ENCODE measurements around the gene LMBR1L. TPM values are rescaled to one million over a fixed set of nuclear protein-coding genes. Genes with fewer than 3 reads are reported as not detected.

The LMBR1L gene
- total and polyA plus RNA-seq, 5 donors, result 25.6 to 45.3 (median 31.6) TPM

GRCh38 chr12:49109641-49110463, 795 bp downstream of the LMBR1L start:
- Histone ChIP-seq H3K27ac (ENCODE audit: low read length) (peak overlapping the region; percentile 93), H3K27me3 (ENCODE audit: control insufficient read depth, insufficient read depth) (no peaks in the 10 kb centered on the region), H3K4me1 (ENCODE audit: control insufficient read depth, insufficient read depth, low read length) (peaks cover 11% of the 10 kb centered on the region), H3K9me3 (ENCODE audit: control insufficient read depth, low read length) (no peaks in the 10 kb centered on the region), H3K4me3 (ENCODE audit: low read length) (peak overlapping the region; percentile 87)
- intact Hi-C loops (cut with DNase I), result loop anchor here in 2 of 4 donors (10.0 kb wide), 2 partner anchors 45 to 125 kb away; partner anchors contain the start of genes KMT2D (in 2 of the 2) and RHEBL1 (in 2 of the 2)
- ATAC-seq, result peak; percentile 32 to 38
- 4% methylated on average over 33 of the region's 33 CpGs for WGBS
- DNase-seq, result peak in 2 of 3 donors; percentile 33 to 68

DNA sequence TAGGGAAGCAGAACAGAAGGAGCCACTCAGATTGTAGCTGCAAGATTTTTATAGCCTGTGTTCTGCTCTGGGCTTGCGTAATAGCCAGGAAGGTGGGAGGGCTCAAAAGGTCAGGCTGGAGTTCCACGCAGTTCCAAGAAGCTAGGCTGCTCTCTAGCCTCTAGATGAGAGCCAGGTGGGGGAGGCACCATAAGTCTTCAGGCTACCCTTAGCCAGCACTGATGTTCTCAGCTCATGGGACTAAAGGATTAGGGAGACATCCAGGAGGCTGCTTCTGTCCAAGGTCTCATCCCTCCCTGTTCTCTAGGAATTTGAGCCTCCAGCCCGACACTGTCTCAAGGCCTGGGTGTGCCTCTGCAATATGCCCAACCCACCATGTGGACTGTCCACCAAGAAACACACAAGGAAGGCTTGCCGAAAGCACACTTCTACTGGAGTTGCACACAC, 1.7 kb downstream of the LMBR1L start:
- peaks cover 17% of the 10 kb centered on the region for H3K4me1 ChIP-seq (ENCODE audit: control insufficient read depth, insufficient read depth, low read length)
- 4% methylated on average over 4 of the region's 4 CpGs for WGBS
- intact Hi-C loops (cut with DNase I), result loop anchor here in 1 of 4 donors (10.0 kb wide), 1 partner anchor 126 kb away; no protein-coding TSS in a partner anchor

DNA sequence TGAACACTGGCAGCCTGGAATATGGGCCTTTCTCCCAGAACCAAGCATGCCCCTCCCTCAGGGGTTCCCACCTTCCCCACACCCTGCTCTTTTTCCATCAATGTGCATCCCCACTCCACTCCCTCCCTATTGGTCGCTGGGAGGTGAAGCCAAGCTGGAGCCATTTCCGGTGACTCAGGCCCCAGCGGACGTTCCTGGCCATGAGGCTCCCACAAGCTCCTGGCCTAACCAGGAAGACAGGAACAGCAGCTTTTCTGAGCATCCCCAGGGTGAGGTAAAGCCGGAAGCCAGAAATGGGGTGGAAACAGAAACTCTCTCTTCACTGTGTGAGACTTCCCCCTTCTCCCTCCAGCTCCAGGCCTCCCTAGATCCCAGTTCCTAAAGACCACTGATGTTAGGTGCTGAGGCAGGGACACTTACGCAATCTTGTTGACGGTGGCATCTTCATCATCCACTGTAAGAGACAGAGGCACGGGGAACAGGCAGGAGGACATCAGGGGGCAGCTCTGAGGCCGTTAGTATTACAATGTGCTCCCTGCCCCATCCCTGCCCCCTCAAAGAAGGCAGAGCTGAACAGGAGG, 5.1 kb downstream of the LMBR1L start:
- 54% methylated on average over 9 of the region's 9 CpGs for WGBS
- DNase-seq (peak in 2 of 3 donors; percentile 59 to 67), ATAC-seq (peak in 1 of 2 donors; percentile 44)
- no peaks in the 10 kb centered on the region for H3K27me3 ChIP-seq (ENCODE audit: control insufficient read depth, insufficient read depth)
- intact Hi-C loops (cut with DNase I), result loop anchor here in 1 of 4 donors (10.0 kb wide), 1 partner anchor 129 kb away; no protein-coding TSS in a partner anchor
- peak overlapping the region; percentile 45 for H3K27ac ChIP-seq (ENCODE audit: low read length)
- H3K4me1 ChIP-seq (ENCODE audit: control insufficient read depth, insufficient read depth, low read length), result peaks cover 17% of the 10 kb centered on the region
- no peaks in the 10 kb centered on the region for H3K9me3 ChIP-seq (ENCODE audit: control insufficient read depth, low read length)
- no peak overlapping the region for H3K4me3 ChIP-seq (ENCODE audit: low read length)

More for the DNA sequence above, 1.7 kb downstream of the LMBR1L start:
- Histone ChIP-seq H3K4me3 (ENCODE audit: low read length) (peak overlapping the region; percentile 87), H3K9me3 (ENCODE audit: control insufficient read depth, low read length) (no peaks in the 10 kb centered on the region), H3K27me3 (ENCODE audit: control insufficient read depth, insufficient read depth) (no peaks in the 10 kb centered on the region), H3K27ac (ENCODE audit: low read length) (peak overlapping the region; percentile 93)
- peak in 2 of 3 donors; percentile 61 to 76 for DNase-seq
- peak; percentile 60 to 62 for ATAC-seq

DNA sequence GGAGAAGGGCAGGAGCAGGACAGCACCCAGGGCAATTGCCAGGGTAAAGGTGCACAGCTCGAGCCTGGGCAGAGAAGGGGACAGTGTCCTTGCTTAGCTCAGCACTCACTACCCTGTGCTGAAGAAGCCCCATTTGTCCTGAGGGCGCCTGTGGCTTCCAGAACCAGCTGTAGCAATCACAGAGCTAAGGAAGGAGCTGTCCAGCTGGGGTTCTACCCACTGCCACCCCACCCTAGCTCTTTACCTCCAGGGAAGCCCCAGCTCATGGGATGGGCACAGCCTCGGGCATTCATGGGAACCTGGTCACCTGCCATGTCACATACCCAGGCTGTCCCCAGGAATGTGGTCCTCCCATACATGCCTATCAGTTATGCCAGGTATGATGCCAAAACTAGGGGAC, 5.8 kb downstream of the LMBR1L start:
- H3K27ac ChIP-seq (ENCODE audit: low read length), result no peak overlapping the region
- H3K4me3 ChIP-seq (ENCODE audit: low read length), result no peak overlapping the region
- H3K4me1 ChIP-seq (ENCODE audit: control insufficient read depth, insufficient read depth, low read length), result peaks cover 17% of the 10 kb centered on the region
- ATAC-seq (no peak), DNase-seq (no peak)
- no peaks in the 10 kb centered on the region for H3K9me3 ChIP-seq (ENCODE audit: control insufficient read depth, low read length)
- intact Hi-C loops (cut with DNase I), result loop anchor here in 1 of 4 donors (10.0 kb wide), 1 partner anchor 130 kb away; no protein-coding TSS in a partner anchor
- H3K27me3 ChIP-seq (ENCODE audit: control insufficient read depth, insufficient read depth), result no peaks in the 10 kb centered on the region
- 74% methylated on average over 3 of the region's 3 CpGs for WGBS

DNA sequence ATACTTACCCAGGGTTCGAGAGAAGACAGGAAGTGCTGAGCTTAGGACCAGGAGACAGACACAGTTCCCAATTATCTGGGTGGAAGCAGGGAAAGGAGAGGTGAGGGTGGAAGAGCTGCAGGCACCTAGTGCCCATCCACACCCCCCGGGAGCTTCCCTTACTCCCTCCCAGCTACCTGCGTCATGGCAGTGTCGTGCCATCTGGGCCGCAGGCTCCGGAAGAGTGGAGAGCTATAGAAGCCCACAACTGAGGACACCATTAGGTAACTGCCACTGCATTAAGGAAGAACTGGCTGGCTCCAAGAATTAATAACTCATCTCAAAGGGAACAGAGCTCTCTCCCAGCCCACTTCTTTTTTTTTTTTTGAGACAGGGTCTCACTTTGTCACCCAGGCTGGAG, 10.3 kb downstream of the LMBR1L start:
- intact Hi-C loops (cut with DNase I), result loop anchor here in 1 of 4 donors (10.0 kb wide), 1 partner anchor 134 kb away; no protein-coding TSS in a partner anchor

GRCh38 chr12:49098703-49099102, 11.9 kb downstream of the LMBR1L start:
- no peak overlapping the region for H3K4me3 ChIP-seq (ENCODE audit: low read length)
- DNase-seq, result no peak
- ATAC-seq, result no peak
- intact Hi-C loops (cut with DNase I), result no loop called here
- H3K27me3 ChIP-seq (ENCODE audit: control insufficient read depth, insufficient read depth), result no peaks in the 10 kb centered on the region
- no peak overlapping the region for H3K27ac ChIP-seq (ENCODE audit: low read length)
- 84% methylated on average over 2 of the region's 2 CpGs for WGBS
- H3K4me1 ChIP-seq (ENCODE audit: control insufficient read depth, insufficient read depth, low read length), result peaks cover 5% of the 10 kb centered on the region
- no peaks in the 10 kb centered on the region for H3K9me3 ChIP-seq (ENCODE audit: control insufficient read depth, low read length)

More for the DNA sequence above, 10.3 kb downstream of the LMBR1L start:
- Histone ChIP-seq H3K27me3 (ENCODE audit: control insufficient read depth, insufficient read depth) (no peaks in the 10 kb centered on the region), H3K9me3 (ENCODE audit: control insufficient read depth, low read length) (no peaks in the 10 kb centered on the region), H3K4me1 (ENCODE audit: control insufficient read depth, insufficient read depth, low read length) (peaks cover 11% of the 10 kb centered on the region), H3K27ac (ENCODE audit: low read length) (no peak overlapping the region), H3K4me3 (ENCODE audit: low read length) (no peak overlapping the region)
- WGBS, result 91% methylated on average over 6 of the region's 6 CpGs
- ATAC-seq (no peak), DNase-seq (no peak)

DNA sequence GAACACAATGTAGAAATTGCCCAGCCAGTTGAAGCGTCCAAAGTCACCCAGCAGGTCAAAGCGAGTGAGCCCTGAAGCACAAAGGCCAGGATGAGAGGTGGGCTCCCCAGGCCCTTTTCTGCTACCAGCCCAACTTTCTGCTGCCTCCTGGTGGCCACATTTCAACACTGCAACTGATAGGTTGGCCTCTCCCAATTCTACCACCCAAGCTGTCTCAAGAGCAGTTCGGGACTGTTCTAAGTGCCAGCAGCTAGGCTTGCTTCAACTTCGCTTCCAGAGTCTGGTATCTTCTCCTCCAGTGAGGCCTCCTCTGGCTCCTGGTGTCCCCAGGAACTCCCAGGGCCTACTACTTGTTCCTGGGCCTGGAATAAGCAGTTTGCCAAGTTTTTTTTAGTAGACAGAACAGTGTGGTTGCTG, 12.6 kb downstream of the LMBR1L start:
- H3K27me3 ChIP-seq (ENCODE audit: control insufficient read depth, insufficient read depth), result no peaks in the 10 kb centered on the region
- no peak for ATAC-seq
- intact Hi-C loops (cut with DNase I), result no loop called here
- H3K9me3 ChIP-seq (ENCODE audit: control insufficient read depth, low read length), result no peaks in the 10 kb centered on the region
- H3K4me3 ChIP-seq (ENCODE audit: low read length), result no peak overlapping the region
- DNase-seq, result peak in 2 of 3 donors; percentile 28 to 70
- peaks cover 5% of the 10 kb centered on the region for H3K4me1 ChIP-seq (ENCODE audit: control insufficient read depth, insufficient read depth, low read length)
- 53% methylated on average over 4 of the region's 4 CpGs for WGBS
- no peak overlapping the region for H3K27ac ChIP-seq (ENCODE audit: low read length)

- Histone ChIP-seq H3K27ac (ENCODE audit: low read length) (no peak overlapping the region), H3K9me3 (ENCODE audit: control insufficient read depth, low read length) (no peaks in the 10 kb centered on the region), H3K27me3 (ENCODE audit: control insufficient read depth, insufficient read depth) (no peaks in the 10 kb centered on the region), H3K4me3 (ENCODE audit: low read length) (no peak overlapping the region), H3K4me1 (ENCODE audit: control insufficient read depth, insufficient read depth, low read length) (peaks cover 5% of the 10 kb centered on the region)
- intact Hi-C loops (cut with DNase I), result no loop called here
- 80% methylated on average over 3 of the region's 3 CpGs for WGBS
- DNase-seq, result no peak
- ATAC-seq, result no peak
Observed at GRCh38 chr12:49097381-49097780, 13.3 kb downstream of the LMBR1L start.

- ATAC-seq, result no peak
- DNase-seq, result no peak
- Histone ChIP-seq H3K27me3 (ENCODE audit: control insufficient read depth, insufficient read depth) (no peaks in the 10 kb centered on the region), H3K9me3 (ENCODE audit: control insufficient read depth, low read length) (no peaks in the 10 kb centered on the region), H3K4me3 (ENCODE audit: low read length) (no peak overlapping the region), H3K27ac (ENCODE audit: low read length) (no peak overlapping the region), H3K4me1 (ENCODE audit: control insufficient read depth, insufficient read depth, low read length) (peaks cover 9% of the 10 kb centered on the region)
- WGBS, result 74% methylated on average over 2 of the region's 2 CpGs
- intact Hi-C loops (cut with DNase I), result no loop called here
Observed at GRCh38 chr12:49094975-49095365, 15.7 kb downstream of the LMBR1L start.

DNA sequence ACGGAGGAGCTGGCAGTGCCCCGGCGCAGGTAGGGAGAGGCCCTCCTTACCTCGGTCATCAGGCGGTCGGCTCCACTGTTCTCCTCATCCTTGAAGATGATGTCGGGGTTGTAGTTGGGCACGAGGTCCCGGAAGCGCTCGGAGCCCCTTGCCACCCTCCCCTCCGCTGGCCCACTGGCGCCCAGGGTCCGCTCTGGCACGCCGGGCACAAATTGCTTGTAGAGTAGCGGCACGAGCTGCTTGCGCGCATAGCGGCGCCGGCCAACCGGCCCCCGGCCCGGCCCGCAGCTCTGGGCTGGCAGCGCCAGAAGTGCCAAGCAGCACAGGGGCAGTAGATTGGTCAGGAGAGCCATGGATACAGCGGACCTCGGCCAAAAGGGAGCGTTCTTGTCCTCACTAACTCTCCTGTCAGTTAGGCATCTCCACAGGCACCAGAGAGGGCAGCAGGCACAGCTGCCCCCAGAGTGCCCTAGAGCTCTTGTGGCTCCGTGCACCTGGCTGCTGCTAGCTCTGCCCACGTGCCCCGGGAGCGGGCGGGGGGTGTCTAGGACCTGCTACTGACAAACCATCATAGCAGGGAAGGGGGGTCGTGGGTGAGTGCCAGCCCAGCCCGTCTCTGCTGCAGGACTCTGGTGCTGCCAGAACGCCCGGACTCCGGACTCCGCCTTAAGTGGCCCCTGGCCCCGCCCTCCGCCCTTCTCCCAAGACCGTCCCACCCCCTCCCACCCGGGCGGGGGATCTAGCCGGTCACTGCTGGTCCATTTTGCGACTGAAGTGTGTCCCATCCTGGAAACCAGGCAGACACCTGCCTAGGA, 16.3 kb downstream of the LMBR1L start, which contains the start of gene DHH:
DHH (minus strand) TSS at position 642 of the 815 bp plus-strand sequence; CDS start at position 353, 289 bp downstream.
- ATAC-seq, result peak; percentile 58 to 61

More for the DNA sequence above, 16.3 kb downstream of the LMBR1L start, which contains the start of gene DHH:
- peak; percentile 63 to 85 (median 83) for DNase-seq
- Histone ChIP-seq H3K4me1 (ENCODE audit: control insufficient read depth, insufficient read depth, low read length) (peaks cover 9% of the 10 kb centered on the region), H3K9me3 (ENCODE audit: control insufficient read depth, low read length) (no peaks in the 10 kb centered on the region), H3K27me3 (ENCODE audit: control insufficient read depth, insufficient read depth) (no peaks in the 10 kb centered on the region), H3K27ac (ENCODE audit: low read length) (no peak within 1 kb of the TSS), H3K4me3 (ENCODE audit: low read length) (peak within 1 kb of the TSS; percentile 26)
- intact Hi-C loops (cut with DNase I), result no loop called here
- 2% methylated on average over 49 of the region's 49 CpGs for WGBS

Measured in right cardiac atrium (tissue), 5 donors.